HG02588 (cell line): Measurements from ENCODE around the gene LRP6.
"Not testable (repeated sequence)": the region's sequence is repeated elsewhere in the genome, so short reads cannot be mapped to it uniquely, and the experiment has no call there.

Source experiments
- ATAC-seq: cut with Tn5 transposase; IDR thresholded peaks from one replicate; pipeline ENCODE4 v1.9.1; 2021; ENCODE audit warnings: mild to moderate bottlenecking, moderate library complexity; ENCODE audit not compliant: unreplicated experiment

The LRP6 gene

DNA sequence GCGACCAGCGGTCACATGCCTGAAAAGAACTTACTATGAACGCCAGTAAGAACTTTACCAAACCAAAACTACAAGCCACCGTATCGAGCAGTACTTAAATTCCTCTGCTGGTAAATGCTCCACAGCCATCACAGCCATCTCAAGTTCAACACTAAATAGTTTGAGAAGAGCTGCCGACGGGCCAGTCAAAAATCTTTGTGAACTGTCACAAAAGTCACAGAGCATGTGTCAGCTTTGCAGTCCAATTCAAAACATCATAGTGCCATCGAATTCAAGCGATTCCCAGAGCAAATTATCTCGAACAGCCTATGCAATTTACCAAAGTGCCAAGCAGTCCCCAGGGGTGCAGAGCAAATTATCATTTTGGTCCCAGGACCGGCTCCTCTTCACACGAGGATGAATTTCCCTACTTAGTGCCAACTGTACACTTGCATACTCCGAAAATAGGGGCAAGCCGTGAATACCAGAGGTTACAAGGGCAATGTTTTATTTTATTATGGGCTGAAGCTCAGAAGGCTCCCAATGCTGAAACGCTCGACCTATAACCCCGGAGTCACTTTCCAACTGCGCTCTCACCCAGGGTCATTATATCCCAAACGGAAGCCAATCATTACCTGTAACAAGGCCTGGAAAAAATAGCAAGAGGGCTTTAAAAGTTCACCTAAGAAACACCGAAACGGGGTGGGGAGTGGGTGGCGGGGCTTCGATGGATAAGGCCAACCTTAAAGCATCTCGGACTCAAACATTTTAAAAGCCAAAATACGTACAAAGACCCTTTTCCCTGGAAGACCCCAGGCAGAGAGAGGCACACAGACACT lies 1.1 kb downstream of the LRP6 start:
- no peak for ATAC-seq

DNA sequence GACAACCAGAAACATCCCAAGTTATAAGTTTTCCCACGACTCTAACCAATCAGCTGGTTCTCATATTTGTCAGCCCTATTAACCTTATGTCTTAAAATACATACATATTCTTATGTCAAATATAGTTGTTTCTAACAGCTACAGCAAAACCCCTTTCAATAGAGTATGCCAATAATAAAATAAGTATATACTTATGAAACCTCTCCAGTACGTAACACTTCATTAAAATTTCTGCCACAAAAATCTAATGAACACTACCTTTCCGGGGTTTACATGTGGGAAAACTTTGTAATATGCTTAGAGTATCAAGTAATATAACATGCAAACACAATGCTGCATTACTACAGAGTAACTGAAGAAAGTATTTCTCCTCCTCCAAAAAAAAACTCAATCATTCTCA lies 1.8 kb downstream of the LRP6 start:
- no peak for ATAC-seq

DNA sequence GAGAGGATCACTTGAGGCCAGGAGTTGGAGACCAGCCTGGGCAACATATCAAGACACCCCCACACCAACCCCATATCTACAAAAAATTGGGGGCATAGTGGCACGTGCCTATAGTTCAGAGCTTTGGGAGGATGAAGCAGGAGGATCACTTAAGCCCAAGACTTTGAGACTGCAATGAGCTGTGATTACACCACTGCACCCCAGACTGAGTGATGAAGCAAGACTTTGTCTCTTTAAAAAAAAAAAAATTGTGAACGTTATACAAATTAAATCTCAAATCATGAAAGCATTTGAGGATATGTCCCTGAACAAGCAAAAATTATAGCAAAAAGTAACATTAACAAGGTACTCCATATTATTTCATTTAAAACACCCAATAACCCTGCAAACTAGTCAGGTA lies 2.9 kb downstream of the LRP6 start:
- ATAC-seq, result no peak

DNA sequence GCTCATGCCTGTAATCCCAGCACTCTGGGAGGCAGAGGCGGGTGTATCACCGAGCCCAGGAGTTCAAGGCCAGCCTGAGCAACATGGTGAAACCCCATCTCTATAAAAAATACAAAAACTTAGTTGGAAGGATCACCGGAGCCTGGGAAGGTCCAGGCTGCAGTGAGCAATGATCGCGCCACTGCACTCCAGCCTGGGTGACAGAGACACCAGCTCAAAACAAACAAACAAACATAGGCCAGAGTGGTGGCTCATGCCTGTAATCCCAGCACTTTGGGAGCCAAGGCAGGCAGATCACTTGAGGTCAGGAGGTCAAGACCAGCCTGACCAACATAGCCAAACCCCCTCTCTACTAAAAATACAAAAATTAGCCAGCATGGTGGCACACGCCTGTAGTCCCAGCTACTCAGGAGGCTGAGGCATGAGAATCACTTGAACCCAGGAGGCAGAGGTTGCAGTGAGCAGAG lies 10.5 kb downstream of the LRP6 start:
- not testable (repeated sequence) for ATAC-seq

DNA sequence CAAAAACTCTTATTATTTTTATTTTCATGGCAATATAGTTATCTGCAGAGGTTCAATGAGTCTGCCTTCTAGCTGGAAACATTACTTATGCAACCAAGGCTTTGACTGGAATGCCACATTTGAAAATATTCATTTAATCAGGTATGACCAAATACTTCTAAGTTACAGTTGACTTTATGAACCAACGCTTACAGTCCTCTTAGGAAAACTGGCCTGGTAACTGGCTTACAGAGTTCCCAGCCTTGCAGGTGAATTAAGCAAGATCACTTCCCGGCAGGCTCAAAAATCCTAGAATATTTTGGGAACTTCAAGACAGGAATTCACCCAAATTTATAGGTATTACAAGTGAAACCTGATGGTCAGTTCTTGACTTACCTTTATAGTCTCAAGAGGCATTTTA lies 12.3 kb downstream of the LRP6 start:
- no peak for ATAC-seq

DNA sequence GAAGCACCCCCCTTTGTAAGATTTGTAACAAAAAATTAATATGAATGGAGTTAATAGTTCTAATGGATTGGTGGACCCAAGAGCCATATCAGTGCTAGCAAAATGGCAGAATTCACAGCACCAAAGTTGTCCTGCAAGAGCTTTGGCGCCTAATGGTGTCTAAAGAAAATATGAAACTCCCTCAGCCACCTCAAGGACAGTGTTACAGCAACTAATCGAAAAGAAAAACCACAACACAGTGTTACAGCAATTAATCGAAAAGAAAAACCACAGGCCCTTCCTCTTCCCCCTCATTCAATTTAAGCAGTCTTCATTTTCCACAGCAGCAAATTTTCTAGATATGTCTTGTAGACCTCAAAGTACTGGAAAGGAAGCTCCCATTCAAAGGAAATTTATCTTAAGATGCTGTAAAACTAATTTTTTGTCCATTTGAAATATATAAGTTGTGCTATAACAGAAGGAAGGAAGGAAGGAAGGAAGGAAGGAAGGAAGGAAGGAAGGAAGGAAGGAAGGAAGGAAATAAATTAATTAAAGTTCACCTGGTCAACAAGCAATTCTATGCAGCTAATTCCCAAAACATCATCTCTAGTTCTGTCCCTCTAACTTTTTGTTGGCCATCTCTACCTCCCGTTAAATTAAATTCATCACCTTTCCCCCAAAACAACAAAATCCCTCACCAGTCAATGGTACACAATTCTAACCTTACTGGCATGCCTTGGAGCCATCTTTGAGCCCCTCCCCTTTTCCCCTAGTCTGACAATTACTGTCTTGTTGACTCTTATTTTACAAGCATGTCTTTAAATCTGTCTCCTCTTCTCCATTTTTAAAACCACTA lies 17.4 kb downstream of the LRP6 start:
- ATAC-seq, result no peak

DNA sequence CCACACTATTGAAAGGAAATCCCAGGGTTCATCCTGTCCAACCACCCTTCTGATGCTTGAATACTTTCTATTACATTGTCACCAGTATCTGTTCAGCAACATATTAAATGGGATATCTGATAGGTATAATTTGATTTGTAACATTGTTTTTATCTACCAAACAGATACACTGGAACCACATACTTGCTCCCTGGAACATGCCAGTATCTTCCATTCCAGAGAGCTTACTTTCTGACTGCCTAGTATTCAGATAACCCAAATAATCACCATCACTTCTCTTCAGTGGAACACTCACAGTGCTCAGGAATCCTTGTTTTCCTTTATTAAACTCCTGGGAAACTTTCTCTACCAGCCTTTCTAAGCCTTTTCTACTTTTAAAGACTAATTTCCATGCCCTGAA lies 19.3 kb downstream of the LRP6 start:
- no peak for ATAC-seq

DNA sequence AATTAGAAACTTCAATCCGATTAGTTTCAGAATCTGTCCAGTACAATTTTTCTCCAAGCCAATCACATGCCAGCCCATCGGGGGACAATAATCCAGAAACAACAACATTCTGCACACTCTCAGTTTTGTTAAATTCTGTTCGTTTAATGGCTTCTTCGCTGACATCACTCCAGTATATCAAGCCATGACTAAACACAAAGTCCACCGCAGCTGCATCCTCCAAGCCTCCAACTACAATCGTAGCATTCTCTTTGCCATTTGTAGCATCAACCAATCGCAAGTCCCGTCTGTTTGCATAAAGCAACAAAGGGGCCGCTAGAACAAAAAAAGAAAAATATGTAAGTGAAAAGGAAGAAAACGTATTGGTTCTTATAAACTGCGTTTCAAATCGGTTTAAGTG lies 22.5 kb downstream of the LRP6 start:
- ATAC-seq, result no peak

DNA sequence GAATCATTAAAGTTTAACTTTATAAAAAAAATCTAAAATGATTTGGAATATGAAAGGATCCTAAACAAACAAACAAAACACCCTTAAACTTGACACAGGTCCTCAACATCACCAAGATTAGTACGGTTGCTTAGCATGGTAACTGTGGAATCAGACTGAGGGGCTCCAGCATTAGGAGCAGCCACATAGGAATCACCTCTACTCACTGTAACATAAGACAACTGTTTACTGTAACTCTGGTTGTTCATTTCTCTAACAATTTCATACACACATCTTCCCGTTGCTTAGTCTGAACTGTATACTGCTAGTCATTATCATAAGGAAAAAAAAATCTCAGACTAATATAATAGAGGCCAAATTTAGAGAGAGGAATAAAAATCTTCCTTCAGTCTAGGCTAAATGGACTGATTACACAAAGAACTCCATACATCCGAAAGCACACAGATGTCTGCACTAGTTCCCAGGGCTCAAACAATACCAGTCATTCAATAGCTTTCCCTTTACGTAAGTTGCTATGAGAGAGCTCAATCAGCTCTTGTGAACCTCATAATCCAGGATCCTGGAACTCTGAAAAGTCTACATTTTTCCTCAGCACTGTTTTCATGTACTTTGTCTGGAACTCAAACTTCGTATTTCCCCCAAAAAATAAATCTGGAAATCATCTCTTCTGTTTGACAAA lies 26.0 kb downstream of the LRP6 start:
- ATAC-seq, result no peak

DNA sequence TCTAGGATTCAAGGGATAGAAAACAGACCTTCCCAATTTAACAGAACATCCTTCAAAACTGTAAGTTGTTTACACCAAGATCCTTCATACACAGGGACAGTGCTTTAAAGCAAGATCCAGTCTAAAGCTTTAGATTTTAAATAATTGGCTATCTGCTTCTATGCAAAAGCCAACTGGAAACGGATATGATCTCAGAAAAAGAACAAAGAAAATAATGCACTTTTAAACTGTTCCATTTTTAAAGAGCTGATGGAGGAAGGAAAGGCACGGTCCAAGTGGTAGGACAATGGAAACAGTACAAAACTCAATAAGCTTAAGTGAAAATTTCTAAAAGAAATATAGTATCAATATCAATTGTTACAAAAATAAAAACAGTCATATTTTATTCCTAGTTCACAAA lies 27.7 kb downstream of the LRP6 start:
- ATAC-seq, result no peak

DNA sequence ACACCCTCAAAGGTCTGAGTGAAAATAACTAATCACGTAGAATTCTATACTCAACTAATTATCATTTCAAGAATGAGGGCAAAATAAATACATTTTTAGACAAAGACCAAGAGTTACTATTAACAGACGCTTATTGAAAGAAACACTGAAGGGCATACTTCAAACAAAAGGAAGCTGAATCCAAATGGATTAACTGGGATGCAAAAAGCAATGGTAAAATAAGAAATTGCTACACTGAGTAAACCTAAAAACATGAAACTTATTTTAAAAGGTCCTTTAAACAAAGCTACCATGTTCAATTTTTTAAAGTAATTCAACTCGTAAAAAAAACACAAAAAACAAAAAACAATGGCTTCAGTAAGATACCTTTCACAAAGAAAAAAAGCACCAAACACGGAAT lies 28.2 kb downstream of the LRP6 start:
- ATAC-seq, result no peak

DNA sequence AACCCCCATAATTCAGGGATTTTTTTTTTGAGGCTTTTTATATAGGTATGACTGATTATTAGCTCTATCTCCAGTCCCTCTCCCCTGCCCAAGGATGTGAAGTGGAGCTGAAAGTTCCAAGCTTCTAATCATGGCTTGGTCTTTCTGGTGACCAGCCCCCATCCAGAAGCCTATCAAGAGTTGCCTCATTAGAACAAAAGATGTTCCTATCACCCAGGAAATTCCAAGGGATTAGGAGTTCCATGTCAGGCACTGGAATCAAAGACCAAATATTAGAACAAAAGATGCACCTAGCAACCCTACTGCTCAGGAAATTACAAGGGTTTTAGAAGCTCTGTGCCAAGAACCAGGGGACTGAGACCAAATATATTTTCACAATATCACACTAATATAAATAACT lies 29.9 kb downstream of the LRP6 start:
- ATAC-seq, result no peak

DNA sequence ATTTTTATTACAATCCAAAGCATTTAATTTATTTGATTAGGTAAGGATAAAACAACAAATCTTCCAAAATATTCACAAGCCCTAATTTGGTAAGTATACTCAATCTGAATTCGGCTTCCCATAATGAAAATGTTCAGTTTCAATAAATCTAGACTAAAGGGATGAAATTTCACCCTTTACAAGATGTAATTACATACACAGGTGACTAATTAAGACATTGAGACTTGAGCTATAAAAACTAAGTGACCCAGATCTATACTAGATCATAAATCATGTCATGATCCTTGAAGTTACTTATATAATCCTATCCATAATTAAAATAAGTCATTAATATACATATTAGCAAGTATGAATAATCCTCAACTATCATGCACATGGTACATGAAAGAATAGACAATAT lies 36.6 kb downstream of the LRP6 start:
- no peak for ATAC-seq

DNA sequence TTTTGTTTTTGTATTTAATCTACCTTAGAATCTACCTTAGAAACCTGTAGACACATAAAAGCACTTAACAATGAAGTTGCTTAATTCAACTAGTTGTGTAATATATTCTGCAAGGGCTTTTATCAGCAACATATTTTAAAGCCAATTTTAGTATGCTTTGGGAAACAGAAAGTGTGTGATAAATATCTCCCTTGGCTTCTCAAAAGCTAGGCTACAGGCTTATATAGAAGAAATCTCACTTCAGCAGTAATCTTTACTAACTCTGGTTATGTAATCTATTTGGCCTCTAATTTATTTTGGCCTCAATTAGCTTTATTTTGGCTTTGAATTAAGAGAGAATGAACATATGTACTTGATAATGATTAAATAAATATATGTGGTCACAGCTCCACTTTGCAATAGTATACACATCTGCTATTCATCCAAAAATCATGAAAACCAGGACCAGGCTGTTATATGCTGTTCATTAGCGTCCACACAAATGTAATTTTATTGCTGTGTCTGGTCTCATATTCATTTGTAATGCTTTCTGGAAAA lies 37.2 kb downstream of the LRP6 start:
- ATAC-seq, result no peak

DNA sequence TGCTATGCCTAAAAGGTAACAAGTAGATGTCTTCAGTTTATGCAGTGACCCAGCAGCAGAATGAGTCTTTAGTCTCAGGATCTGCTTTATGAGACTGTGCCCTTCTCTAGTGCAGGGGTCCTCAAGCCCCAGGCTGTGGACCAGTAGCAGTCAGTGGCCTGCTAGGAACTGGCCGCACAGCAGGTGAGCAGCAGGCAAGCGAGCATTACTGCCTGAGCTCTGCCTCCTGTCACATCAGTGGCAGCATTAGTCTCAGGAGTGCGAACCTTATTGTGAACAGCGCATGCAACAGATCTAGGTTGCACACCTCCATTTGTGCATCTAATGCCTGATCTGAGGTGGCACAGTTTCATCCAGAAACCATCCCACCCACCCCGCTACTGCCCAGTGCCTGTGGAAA lies 38.4 kb downstream of the LRP6 start:
- no peak for ATAC-seq

DNA sequence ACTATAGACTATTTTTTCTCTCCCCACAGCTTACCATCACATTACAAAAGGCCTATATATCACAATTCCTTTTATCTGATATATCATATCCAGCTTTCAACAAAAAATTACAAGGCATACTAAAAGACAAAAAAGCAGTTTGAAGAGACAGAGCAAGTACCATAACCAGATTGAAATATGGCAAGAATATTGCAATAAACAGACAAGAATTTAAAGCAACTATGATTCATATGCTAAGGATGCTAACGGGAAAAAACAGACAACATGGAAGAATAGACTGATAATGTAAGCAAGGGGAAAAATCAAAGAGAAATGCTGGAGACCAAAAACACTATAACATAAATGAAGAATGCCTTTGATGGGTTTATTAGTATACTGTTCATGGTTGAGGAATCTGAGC lies 40.7 kb downstream of the LRP6 start:
- ATAC-seq, result no peak

DNA sequence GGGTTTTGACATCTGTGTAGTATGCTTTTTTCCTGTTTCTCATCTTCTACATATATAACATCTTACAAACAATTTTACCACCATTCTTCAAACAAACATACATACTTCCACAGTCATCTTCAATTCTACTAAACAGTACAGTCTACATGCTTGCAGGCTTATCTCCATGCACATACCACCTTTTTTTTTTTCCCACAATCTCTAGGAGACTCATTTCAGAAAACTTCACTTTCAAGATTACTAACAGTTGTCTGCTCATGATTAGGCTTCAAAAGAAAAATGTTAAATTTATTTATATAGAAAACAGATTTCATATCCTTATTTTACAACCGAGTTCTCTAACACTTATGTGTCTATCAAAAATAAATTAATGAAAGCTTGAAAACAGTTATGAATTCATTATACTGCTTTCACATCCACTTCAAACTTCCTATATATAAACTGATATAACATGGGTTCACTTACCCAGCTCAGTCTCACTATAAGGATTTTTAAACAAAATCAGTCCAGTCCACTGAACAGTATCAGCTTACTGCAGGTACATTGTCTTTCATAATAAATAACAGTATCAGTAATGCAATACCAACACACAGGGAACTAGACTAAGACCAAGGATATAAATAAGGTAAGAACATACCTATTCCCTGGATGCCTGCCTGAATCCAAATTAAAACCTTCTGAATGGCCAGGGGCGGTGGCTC lies 42.5 kb downstream of the LRP6 start:
- no peak for ATAC-seq

DNA sequence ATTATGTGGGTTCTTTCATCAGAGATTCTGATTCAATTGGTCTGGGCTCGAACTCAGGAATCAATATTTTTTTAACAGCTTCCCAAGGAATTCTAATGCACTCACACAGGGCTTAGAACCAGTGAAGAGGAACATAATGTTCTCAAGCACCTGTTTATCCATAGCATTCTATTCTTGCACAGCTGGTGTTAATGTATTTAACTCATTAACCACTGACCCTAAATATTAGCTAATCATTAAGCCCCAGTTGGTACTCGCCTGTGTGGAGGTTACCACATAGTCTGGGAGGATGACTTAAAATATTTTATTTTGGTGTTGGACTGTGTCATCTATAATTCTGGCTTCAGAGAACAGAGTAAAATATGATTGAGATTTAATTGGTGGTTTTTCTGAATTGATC lies 45.3 kb downstream of the LRP6 start:
- ATAC-seq, result no peak

DNA sequence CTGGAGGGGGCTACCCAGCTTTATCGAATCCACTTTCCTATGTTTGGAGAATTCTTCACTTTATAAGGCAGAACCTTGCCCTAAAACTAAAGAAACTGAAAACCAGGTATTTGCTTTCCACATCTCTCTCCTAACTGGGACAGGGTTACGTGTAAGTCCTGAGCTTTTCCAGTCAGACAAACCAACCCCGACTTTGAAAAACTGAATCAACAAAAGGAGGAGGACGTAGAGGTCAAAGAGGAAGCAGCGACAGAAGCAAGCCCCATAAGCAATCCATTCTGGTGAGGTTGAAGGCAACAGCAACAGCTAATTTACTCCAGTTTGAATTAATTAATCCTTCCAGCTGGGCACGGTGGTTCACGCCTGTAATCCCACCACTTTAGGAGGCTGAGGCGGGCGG lies 47.2 kb downstream of the LRP6 start:
- ATAC-seq, result no peak

DNA sequence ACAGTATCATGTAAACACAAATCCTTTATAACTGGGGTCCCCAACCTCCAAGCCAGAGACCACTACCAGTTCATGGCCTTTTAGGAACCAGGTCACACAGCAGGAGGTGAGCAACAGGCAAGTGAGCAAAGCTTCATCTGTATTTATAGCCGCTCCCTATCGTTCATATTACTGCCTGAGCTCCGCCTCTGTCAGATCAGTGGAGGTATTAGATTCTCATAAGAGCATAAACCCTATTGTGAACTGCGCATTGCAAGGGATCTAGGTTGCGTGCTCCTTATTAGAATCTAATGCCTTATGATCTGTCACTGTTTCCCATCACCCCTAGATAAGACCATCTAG lies 49.9 kb downstream of the LRP6 start:
- no peak for ATAC-seq
